SU-DHL-6 (cell line): ENCODE data around the gene DEPDC5.

ENCODE experiments used
- EZH2phosphoT487 ChIP-seq: fragments of 200-600 bp; sonication (generic), shearing (Covaris generic); conservative IDR thresholded peaks from 2 replicates; pipeline ENCODE4 v1.6.1; 2018; ENCODE audit warnings: mild to moderate bottlenecking, antibody characterized with exemption, low read length, moderate library complexity, mixed read lengths
- TF ChIP-seq, protein P1 (sequence below): fragments of 200-600 bp; sonication (generic); IDR thresholded peaks from one replicate; pipeline ENCODE4 v1.5.1; 2017; ENCODE audit warnings: antibody characterized with exemption, mild to moderate bottlenecking, low read length, moderate library complexity; ENCODE audit not compliant: insufficient read depth, poor library complexity, severe bottlenecking

- TF ChIP-seq, protein P1, sequence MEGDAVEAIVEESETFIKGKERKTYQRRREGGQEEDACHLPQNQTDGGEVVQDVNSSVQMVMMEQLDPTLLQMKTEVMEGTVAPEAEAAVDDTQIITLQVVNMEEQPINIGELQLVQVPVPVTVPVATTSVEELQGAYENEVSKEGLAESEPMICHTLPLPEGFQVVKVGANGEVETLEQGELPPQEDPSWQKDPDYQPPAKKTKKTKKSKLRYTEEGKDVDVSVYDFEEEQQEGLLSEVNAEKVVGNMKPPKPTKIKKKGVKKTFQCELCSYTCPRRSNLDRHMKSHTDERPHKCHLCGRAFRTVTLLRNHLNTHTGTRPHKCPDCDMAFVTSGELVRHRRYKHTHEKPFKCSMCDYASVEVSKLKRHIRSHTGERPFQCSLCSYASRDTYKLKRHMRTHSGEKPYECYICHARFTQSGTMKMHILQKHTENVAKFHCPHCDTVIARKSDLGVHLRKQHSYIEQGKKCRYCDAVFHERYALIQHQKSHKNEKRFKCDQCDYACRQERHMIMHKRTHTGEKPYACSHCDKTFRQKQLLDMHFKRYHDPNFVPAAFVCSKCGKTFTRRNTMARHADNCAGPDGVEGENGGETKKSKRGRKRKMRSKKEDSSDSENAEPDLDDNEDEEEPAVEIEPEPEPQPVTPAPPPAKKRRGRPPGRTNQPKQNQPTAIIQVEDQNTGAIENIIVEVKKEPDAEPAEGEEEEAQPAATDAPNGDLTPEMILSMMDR: no peak
- no peak for TF ChIP-seq EZH2phosphoT487
Observed at GRCh38 chr22:31923136-31923535, 169.3 kb downstream of the DEPDC5 start.
